GM12878 (cell line): ENCODE data around the gene SLC1A2. TPM values are rescaled to one million over a fixed set of nuclear protein-coding genes. Genes with fewer than 3 reads are reported as not detected.
A peak's percentile ranks its signal among the peaks of the same experiment; 100 is the strongest.

Experiments used
- ATF2 ChIP-seq: IDR thresholded peaks from 2 replicates; pipeline ENCODE4 v1.6.1; 2012; ENCODE audit warnings: low read length, inconsistent platforms
- ATF7 ChIP-seq: fragments of 450-650 bp; IDR thresholded peaks from 2 replicates; pipeline ENCODE4 v1.6.1; 2016; ENCODE audit warnings: low read depth, mild to moderate bottlenecking
- BCL11A ChIP-seq: IDR thresholded peaks from 2 replicates; pipeline ENCODE4 v1.6.1; 2011; ENCODE audit warnings: low read depth, low read length
- CHD4 ChIP-seq: fragments of 200-600 bp; sonication (generic); IDR thresholded peaks from 2 replicates; pipeline ENCODE4 v1.6.1; 2016; ENCODE audit warnings: mild to moderate bottlenecking
- CTCF ChIP-seq, 3 experiments: IDR thresholded peaks in 2 of 3; conservative IDR thresholded peaks in 1 of 3; 2 replicates each; pipeline ENCODE4 v1.5.1; 2011; ENCODE audit warnings: low read depth in 3 of 3, low read length in 3 of 3, mild to moderate bottlenecking in 3 of 3, control low read depth in 2 of 3, moderate library complexity in 2 of 3, inconsistent platforms in 1 of 3, mixed read lengths in 1 of 3; ENCODE audit not compliant: control insufficient read depth in 2 of 3, insufficient read depth in 1 of 3; ENCODE audit errors: extremely low read depth in 1 of 3
- MXI1 ChIP-seq: fragments of 150-350 bp; IDR thresholded peaks from 2 replicates; pipeline ENCODE4 v1.6.1; 2011; ENCODE audit warnings: low read depth, mild to moderate bottlenecking, inconsistent platforms, low read length, improper control_type of control experiment
- RELA ChIP-seq: fragments of 450-650 bp; IDR thresholded peaks from 2 replicates; pipeline ENCODE4 v1.8.0; 2014; ENCODE audit warnings: borderline replicate concordance; ENCODE audit not compliant: partially characterized antibody
- RELB ChIP-seq: fragments of 450-650 bp; IDR thresholded peaks from 2 replicates; pipeline ENCODE4 v1.6.1; 2017; ENCODE audit warnings: low read depth, mild to moderate bottlenecking, moderate library complexity
- polyA plus RNA-seq, 11 experiments: library from polyadenylated mRNA; depleted of rRNA in 4 of 11; unstranded in 6 of 11; stranded (reverse) in 5 of 11; fragments of >200 nt; fragmentation: Nextera tagmentation in 4 of 11; fragmentation: Illumina TruSeq in 1 of 11; extraction: Ambion mirVana in 4 of 11; extraction: Trizol in 1 of 11; gene quantifications; 1 replicate in 1 of 11; 2 replicates in 10 of 11; pipeline versions ENCODE4 v1.2.1 to v1.2.3, GENCODE V29; 2011 to 2016; ENCODE audit warnings: inconsistent platforms in 2 of 11, missing spikeins in 2 of 11, low read depth in 1 of 11
- total RNA-seq, 4 experiments: library from RNA; depleted of rRNA in 3 of 4; stranded (reverse); fragments of >200 nt in 3 of 4; fragmentation: Illumina TruSeq in 1 of 4; extraction: Trizol in 1 of 4; gene quantifications; 2 replicates each; pipeline versions ENCODE4 v1.2.1 to v1.2.3, GENCODE V29; 2013 to 2021

The SLC1A2 gene
- total and polyA plus RNA-seq, 10 of the 15 experiments (the other 5 are each of a cell fraction or from before 2014, with no cell fraction given): 0.01 to 0.84 (median 0.22) TPM; not detected in 1

- TF ChIP-seq RELB: peak; percentile 58
- no peak for TF ChIP-seq ATF2
- no peak for TF ChIP-seq CHD4
- peak; percentile 10 for TF ChIP-seq RELA
- TF ChIP-seq BCL11A: no peak
- TF ChIP-seq CTCF (IDR thresholded peaks at IDR 0.05 in 2 of 3, conservative IDR thresholded peaks at IDR 0.05 in 1 of 3; ENCODE audit: control insufficient read depth in 2 of 3, extremely low read depth in 1 of 3, insufficient read depth in 1 of 3, low read depth in 3 of 3, low read length in 3 of 3): no peak
- no peak for TF ChIP-seq ATF7
- TF ChIP-seq MXI1: no peak
Measured at GRCh38 chr11:35293035-35293434, 126.3 kb downstream of the SLC1A2 start (continued).
